GM21786 (cell line): Measurements from ENCODE around the gene KIFC3.
"Not testable (repeated sequence)": the region's sequence is repeated elsewhere in the genome, so short reads cannot be mapped to it uniquely, and the experiment has no call there.

ENCODE experiments used
- ATAC-seq: cut with Tn5 transposase; IDR thresholded peaks from one replicate; pipeline ENCODE4 v1.9.1; 2021; ENCODE audit not compliant: unreplicated experiment

The KIFC3 gene

DNA sequence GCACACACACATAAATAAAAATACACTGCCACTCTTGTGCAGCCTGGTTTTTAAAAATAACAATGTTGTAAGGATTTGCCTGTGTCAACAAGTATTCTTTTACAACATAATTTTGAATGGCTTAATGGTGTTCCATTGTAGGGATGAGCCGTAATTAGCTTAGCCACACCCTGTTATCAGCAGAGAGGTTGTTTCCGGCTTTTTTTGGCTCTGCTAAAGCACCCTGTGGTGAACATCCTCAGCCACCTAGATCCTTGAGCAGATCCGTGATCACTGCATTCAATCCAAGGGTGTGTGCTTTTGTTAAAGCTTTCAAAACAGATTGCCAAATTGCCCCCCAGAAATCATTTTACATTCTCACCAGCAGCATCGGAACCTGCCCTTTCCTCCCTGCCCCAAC lies 59.7 kb downstream of the KIFC3 start:
- no peak for ATAC-seq

DNA sequence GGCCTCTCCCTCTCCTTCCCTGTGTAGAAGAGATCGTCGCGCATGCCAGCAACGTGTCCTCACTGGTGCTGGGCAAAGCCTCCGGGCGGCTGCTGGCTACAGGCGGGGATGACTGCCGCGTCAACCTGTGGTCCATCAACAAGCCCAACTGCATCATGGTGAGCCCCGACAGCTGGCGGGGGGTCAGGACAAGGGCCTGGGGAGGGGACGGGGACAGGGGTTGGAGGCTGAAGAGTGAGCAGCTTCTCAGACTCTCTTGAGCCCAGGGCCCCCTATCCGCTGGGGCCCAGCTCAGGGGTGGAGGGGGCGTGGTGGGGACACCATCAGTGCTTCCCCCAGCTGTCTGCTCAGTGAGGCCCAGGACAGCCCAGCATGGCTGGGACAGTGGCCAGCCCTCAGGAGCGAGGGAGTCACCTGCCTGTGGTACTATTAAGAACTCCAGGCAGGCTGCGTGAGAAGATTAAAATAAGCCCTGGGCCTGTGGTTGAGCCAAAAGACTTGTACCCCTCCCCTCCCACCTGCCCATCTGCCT lies 60.6 kb downstream of the KIFC3 start:
- ATAC-seq = no peak

DNA sequence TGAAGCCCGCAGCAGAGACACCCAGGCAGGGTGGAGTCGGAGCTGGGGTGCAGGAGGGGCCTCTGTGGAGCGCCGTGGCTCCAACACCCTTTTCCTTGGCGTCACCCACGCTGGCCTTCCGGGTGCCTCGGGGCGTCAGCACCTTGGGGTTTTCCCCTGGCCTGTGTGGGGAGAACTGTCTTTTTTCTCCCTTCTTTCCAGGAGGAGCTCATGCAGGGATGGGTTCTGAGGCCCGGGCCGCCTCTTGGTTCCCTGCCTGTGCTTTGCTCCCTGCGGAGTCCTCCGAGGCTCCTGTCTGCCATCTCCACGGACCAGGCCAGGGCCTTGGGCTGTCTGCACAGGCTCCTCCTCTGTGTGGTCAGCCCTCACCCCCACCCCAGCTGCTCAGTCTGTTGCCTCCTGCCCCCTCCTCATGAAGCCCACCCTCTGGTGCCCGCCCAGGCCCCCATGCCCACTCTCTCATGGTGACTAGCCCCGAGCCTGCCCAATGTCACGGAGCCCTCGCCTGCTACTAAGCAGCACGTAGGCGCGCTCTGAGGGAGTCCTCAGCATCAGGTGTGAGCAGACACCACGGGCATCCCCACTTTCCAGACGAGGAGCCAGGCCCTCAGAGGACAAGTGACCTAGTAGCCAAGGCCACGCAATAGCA lies 61.7 kb downstream of the KIFC3 start:
- ATAC-seq = no peak

DNA sequence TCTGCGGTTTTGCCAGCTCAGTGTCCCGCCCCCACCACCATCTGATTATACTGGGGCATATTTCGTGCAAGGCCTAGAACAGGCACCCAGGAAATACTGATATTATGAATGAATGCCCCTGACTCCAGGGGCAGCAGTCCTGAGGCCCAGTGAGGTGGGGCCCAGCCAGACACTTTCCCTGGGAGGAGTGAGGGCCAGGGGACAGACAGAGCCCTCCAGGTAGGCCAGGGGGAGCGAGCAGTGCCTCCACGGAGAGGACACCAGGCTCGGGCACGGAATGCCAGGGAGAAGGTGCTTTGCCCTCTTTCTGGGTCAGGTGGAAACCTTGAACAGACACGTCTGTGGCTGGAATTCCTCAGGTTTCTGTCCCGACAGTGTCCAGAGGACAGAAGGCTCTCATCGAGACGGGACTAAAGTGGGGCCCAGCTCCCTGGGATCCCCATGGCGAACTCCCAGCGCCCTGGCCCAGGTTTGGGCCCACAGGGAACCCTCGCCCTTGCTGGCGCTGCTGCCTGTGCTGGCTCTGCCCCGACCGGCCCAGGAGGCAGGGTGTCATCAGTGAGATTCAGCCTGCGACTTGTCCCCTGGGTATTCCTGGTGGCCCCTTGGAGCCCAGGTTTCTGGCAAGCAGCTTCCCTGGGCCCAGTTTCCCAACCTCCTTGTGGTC lies 62.4 kb downstream of the KIFC3 start:
- no peak for ATAC-seq

DNA sequence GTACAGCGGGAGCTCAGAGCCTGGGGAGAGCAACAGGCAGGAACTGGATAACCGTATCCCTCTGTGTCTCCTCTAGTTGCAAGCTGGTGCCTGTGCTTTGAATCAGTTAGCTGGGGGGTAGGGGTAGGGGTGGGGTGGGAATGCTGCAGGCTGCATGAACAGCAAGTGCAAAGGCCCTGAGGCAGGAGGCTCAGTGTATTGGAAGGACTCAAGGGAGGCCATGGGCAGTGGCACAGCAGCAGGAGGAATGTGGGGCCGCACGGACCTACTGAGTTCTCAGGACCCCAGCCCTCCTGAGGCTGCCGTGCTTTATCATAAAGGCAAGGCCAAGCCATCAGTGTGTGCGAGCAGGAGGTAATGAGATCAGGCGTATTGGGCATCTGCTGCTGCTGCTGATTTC lies 63.4 kb downstream of the KIFC3 start:
- no peak for ATAC-seq

DNA sequence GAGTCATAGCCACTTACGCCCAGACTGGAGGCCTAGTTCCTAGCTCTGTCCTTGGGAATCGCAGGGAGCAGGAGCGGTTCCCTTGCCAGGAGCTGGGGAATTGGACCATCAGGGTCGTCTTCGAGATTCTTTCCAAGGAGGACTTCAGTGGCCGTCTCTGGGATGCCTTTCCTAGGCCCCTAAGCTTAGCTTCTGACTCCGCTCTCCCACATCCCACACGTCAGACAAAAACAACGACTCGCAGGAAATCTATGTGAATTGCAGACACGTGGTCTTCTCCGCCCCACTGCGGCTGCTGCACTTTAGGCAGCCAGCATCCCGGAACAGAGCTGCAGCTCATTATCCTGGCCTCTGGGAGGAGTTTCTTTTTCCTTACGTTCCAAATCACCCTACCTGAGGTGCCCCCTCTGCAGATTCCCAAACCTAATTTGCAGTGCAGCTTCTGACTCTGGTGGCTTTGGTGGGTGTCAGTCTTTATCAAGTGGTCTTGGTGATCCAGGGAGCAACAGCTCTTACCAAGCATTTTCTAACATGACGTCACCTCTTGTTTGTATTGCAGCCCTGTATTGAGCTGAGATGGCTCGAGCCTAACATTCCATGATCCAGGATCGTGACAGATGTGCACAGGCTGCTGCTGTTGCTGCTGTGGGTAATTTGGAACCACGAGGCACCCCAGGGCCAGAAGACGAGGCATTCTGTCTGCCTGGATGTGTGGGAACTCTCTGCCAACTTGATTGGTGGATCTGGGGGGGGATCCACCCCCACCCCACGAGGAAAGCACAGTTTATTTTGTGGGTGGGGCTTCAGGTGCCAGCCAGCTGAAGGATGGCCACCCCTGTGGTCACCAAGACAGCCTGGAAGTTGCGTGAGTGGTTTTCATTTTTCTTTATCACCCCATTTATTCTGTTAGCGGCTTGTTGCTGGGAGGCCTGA lies 65.6 kb downstream of the KIFC3 start:
- ATAC-seq = no peak

DNA sequence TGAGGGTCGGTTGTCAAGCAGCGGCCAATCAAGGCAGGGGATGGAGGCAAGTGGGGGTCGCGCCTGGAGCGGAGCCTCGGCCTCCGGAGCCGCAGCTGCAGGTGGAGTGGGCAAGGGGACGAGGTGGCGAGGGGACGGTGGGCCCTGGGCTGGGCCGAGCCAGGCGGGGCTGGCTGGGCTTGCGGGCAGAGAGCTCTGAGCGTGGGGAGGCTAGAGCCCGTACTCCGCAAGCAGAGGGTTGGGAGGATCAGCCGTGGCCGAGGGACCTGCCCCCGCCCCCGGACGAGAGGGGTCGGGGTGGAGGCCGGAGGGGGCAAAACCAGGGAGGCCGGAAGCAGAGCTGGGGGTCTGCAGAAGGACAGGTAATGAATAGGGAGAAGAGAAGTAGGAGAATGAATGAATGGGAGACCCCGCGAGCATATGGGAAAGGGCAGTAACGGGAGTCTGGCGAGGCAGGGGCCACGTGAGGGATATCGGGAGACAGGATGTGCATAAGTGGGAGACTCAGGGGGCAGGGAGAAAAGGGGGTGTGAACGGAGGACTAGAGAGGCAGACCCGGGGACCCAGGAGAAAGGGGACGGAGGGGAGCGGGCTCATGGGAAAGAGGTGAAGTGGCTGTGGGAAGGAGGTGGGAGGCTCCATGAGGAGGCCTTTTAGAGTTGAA lies 66.4 kb downstream of the KIFC3 start, which contains the start of gene KATNB1:
Gene KATNB1, plus strand, starts transcription at position 16 of the 664 bp plus-strand sequence. CDS start 1,474 bp downstream, outside the sequence.
- no peak for ATAC-seq

DNA sequence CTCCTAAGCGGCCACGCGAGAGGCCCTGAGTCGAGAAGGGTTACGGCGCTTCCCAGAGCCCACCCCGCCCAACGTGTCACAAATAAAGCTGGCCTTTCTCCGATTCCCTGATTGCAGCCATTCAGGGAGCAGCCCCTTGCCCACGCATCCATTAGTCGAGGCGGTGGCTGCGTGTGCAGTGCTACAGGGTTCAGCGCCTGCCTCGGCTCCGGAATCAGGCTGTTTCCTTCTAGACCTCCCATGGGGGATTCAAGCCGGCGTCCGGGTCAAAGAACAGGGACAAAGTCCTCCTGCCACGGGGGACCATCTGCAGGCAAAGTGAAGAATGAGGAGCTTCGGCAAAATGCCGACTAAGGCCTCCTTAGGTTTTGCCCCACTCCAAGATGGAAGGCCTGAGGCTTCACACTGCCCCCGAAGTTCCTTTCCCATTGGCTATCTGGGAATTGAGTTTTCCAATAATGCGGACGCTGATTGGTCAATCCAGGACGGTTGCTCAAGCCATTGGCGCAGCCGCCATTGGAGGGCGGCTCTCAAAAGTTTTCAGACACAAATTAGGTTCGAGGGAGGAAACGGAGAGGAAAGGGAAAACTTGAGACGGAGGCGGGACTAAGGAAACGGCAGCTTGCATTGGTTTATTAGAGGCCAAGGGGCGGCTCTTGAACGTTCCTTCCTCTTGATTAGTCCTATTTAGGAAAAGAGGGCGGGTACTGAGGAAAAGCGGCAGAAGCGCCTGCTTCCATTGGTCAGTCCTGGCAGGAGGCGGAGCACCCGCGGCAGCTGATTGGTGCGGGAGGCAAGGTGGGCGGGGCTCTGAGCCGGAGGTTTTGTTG lies 67.2 kb downstream of the KIFC3 start:
- peak; percentile 93 for ATAC-seq

DNA sequence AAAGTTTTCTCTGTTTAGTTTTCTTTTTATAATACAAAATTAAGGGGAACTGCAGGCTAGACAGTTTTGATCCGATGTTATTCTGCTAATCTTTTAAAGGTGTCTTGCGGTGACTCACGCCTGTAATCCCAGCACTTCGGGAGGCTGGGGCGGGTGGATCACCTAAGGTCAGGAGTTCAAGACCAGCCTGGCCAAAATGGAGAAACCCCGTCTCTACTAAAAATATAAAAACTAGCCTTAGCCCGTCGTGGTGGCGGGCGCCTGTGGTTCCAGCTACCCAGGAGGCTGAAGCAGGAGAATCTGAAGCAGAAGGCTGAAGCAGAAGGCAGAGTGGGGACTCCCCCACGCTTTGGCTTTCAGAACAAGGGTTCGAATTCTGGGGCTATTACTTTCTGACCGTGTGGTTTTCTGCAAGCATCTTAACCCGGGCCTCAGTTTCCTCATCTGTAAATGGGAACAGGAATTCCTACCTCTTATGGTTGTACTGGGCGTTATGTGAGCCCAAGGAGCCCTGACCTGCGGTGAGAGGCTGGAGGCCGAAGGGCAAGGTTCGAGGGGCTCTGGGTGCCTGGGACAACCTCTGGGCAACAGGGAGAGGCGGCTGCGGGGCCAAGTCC lies 67.9 kb downstream of the KIFC3 start:
- no peak for ATAC-seq

DNA sequence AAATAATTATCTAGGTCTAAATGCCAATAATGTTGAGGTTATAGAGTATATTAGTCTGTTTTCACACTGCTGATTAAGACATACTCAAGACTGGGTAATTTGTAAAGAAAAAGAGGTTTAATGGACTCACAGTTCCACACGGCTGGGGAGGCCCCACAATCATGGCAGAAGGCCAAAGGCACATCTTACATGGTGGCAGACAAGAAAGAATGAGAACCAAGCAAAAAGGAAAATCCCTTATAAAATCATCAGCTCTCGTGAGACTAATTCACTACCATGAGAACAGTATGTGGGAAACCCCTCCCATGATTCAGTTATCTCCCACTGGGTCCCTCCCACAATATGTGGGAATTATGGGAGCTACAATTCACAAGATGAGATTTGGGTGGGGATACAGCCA lies 69.6 kb downstream of the KIFC3 start:
- ATAC-seq = no peak

DNA sequence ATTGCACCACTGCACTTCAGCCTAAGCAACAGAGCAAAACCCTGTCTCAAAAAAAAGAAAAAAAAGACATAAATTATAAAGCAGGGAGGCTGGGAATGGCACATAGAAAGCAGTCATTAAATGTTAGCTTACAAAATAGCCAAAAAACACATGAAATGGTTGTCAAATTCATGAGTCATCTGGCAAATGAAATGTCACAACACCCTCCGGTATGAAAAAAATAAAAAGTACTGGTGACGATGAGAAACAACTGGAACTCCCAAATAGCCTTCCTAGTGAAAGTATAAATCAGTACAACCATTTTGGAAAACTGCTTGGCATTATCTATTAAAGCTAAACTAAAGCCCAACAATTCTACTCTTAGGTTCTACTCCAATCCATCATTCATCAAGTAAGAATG lies 70.3 kb downstream of the KIFC3 start:
- no peak for ATAC-seq

DNA sequence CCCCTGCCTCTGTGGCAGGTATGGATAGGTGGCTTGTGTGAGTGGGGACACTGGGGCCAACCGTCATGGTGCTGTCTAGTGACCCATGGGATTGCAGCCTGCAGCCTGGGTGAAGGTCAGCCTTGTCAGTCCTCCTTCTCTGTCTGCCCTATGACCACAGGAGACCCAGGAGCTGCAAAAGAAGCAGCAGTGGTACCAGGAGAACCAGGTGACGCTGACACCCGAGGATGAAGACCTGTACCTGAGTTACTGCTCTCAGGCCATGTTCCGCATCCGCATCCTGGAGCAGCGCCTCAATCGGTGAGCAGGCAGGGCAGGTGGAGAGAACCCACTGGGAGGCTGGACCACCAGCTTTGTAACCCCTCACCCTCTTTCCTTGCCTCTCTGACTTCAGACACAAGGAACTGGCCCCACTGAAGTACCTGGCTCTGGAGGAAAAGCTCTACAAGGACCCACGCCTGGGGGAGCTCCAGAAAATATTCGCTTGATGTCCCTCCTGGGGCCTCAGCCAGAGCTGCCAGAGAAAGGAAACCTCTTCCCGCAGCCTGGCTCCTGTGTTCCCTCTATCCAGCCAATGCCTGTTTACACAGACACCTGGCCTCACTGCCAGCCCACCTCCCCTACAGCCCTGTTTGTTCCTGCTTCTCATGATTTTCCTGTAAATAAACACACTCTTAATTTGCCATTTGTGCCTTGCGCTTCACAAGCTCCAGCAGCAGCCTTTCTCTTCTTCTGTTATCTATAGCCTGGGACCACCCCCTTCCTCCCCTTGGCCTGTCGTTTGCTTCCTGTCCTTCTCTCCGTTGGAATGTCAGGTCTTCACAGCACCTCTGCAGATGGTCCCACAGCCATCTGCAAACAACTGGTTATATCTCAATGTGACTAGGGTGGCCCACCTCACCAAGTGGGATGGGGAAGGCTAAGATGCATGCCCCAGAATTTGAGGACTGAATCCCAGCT lies 71.2 kb downstream of the KIFC3 start:
- no peak for ATAC-seq

DNA sequence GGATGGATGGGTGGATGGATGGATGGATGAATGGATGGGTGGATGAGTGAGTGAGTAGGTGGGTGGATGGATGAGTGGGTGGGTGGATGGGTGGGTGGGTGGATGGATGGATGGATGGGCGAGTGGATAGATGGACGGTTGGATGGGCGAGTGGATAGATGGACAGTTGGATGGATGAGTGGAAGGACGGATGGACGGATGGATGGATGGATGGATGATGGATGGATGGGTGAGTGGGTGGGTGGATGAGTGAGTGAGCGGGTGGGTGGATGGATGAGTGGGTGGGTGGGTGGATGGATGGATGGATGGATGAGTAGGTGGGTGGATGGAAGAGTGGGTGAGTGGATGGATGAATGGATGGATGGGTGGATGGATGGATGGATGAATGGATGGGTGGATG lies 72.4 kb downstream of the KIFC3 start:
- ATAC-seq = not testable (repeated sequence)

DNA sequence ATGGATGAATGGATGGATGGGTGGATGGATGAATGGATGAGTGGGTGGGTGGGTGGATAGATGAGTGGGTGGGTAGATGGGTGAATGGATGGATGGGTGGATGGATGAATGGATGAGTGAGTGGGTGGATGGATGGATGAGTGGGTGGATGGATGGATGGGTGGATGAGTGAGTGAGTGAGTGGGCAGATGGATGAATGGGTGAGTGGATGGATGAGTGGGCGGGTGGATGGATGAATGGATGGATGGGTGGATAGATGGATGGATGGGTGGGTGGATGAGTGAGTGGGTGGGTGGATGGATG lies 73.2 kb downstream of the KIFC3 start:
- no peak for ATAC-seq

DNA sequence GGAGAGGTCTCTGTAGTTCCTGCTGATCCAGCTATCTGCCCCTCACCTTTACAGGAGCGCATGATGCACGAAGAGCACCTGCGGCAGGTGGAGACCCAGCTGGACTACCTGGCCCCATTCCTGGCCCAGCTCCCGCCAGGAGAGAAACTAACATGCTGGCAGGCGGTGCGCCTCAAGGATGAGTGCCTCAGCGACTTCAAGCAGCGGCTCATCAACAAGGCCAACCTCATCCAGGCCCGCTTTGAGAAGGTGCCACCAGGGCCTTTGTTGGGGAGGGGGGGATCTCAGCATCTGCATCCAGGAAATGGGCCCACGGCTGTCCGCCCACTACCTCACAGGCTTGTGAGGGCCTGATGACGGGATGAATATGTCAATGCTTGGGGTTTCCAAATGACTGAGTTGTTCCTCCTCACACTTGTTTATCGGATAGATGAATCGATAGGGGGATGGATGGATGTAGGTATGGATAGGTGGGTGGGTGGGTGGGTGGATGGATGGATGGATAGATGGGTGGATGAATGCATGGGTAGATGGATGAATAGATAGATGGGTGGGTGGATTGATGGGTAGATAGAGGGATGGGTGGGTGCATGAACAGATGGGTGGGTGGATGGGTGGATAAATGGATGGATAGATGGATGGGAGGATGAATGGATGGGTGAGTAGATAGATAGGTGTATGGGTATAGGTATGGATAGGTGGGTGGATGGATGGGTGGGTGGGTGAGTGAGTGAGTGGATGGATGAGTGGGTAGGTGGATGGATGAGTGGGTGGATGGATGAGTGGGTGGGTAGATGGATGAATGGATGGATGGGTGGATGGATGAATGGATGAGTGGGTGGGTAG lies 73.7 kb downstream of the KIFC3 start:
- no peak for ATAC-seq

DNA sequence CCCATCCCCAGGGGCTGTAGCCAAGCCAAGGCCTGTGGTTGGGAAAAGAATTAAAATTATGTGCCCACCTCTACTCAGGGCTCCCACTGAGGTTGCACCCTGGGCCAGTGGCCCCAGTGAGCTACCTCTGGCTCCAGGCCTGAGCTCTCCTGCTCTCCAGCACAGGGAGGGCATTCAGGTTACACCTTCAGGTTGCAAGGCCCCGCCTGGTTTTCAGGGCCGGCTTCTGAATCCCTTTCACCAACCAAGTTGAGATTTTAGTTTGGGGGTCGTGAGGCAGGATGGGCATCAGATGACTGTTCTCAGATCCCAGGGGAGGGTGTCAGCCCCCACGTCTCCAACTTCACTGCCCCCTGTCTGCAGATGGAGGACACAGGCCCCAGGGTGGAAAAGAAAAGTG lies 74.7 kb downstream of the KIFC3 start:
- ATAC-seq = no peak

DNA sequence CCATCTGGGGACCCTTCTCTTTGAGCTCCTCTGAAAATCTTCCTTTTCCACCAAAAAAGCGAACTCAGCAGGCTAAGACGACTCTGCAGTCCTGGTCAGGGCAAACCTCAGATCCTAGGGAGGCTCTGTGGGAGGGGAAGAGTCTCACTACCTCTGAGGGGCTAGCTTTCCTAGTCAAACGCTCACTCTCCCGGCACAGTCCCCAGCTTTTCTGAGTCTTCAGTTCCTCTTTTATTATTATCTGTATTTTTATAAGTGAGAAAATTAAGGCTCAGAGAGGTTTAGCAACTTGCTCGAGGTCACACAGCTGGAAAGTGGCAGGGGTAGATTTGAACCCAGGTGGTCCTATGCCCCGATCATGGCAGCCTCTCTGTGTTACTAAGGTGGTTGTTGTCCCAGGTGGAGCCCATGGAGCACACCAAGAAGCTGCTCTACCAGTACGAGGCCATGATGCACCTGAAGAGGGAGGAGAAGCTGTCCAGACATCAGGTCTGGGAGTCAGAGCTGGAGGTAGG lies 75.8 kb downstream of the KIFC3 start:
- no peak for ATAC-seq

DNA sequence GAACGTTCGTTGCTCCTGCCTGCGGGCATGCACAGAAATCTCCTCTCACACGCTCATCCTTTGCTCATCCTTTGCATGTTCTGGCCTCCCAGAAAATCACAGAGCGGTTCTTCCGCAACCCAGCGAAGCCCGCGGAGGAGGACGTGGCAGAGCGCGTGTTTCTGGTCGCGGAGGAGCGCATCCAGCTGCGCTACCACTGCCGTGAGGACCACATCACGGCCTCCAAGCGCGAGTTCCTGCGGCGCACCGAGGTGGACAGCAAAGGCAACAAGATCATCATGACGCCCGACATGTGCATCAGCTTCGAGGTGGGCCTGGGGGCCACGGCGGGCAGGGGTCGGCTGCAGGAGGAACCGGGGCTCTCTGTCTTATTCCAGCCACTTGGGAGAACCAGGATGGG lies 76.3 kb downstream of the KIFC3 start:
- ATAC-seq = no peak
